Stimulated activated CD4-positive, alpha-beta T cell treated with anti-CD3 and anti-CD28 coated beads, Interleukin-1b, Interleukin-23, amount 100 ng/mL, for 4 hours (primary cell): ENCODE data around the gene UBE2I.

Experiments
- DNase-seq, 2 donors: peaks; one replicate each; pipeline ENCODE4 v3.0.0-alpha.2; 2020; ENCODE audit warnings: low read depth in 2 of 2

UBE2I gene

DNA sequence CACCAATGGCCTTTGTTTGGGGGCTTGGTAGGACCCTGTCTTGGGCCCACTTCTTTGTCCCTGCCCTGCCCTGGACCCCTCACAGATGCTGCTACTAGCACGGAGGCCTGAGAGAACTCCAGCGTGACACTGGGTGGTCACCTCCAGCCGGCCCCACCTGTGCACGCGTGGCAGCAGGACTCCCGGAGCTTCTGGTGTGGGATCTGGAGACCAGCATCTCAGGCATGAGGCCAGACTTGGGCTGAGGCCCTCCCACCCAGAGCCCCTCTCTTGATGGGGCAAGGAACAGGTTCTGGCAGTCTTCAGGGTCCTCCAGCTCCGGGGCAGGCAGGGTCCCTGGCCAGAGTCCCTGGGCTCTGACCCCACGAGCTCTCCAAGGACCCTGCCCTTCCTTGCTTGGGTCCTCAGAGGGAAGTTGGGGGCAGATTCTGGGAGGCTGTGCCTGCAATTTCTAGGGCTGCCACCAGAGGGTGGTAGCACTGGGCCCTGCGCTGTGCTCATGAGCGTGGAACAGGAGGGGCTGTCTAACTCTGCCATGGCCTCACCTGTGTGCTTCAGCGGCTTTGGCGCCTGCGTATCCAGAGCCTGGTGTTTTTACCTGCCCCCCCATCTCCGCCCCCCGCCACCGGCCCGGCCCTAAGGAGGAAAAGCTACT lies 21.0 kb downstream of the UBE2I start:
- DNase-seq = no peak

- DNase-seq = no peak
Observed at GRCh38 chr16:1330931-1331711, 21.7 kb downstream of the UBE2I start.

GRCh38 chr16:1331712-1332617 lies 22.5 kb downstream of the UBE2I start:
- DNase-seq = no peak

GRCh38 chr16:1332618-1333148 lies 23.2 kb downstream of the UBE2I start:
- no peak for DNase-seq

- peak in 1 of 2 donors; percentile 40 for DNase-seq
Observed at GRCh38 chr16:1333149-1333812, 23.8 kb downstream of the UBE2I start, which contains the start of gene BAIAP3. Gene BAIAP3 (plus strand): TSS chr16:1333645. CDS start chr16:1338550, 4,905 bp downstream.

- no peak for DNase-seq
Observed at GRCh38 chr16:1333854-1334700, 24.6 kb downstream of the UBE2I start.

GRCh38 chr16:1334739-1335138 lies 25.3 kb downstream of the UBE2I start:
- DNase-seq = no peak

DNA sequence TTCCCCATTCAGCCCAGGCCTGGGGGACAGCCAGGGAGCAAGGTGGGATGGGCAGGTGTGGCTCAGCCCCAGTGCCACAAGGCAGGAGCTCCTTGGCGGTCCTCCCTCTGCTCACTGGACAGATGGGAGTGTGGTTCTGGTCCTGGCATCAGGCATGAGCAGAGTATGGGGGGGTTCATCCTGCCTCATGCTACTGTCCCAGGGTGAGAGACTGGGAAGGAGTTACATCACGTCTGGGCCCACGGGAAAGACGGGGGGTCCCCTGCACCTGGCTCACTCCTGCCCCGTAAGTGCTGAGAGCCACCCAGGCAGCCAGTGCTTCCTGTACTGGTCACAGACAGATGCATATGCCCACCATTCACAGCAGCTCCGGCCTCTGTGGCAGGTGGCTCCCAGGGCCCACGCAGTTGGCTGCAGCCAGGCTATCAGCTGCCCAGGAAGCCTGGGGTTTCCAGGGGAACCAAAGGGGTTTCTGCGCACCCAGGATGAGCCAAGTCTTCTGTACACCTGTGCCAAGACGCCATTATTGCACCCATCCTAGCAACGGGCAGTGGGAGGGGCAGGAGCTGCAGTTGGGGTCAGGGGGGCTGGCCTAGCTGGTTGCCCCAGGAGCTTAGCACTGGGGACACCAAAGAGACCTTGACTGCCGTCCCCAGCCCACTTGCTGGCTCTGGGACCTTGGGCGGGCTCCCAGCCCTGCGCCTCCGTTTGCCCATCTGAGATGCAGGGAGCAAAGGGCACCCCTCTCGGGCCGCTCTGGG lies 26.0 kb downstream of the UBE2I start:
- DNase-seq = no peak

- no peak for DNase-seq
Observed at GRCh38 chr16:1335996-1336395, 26.6 kb downstream of the UBE2I start.

- DNase-seq = no peak
Observed at GRCh38 chr16:1336619-1337018, 27.2 kb downstream of the UBE2I start.

DNA sequence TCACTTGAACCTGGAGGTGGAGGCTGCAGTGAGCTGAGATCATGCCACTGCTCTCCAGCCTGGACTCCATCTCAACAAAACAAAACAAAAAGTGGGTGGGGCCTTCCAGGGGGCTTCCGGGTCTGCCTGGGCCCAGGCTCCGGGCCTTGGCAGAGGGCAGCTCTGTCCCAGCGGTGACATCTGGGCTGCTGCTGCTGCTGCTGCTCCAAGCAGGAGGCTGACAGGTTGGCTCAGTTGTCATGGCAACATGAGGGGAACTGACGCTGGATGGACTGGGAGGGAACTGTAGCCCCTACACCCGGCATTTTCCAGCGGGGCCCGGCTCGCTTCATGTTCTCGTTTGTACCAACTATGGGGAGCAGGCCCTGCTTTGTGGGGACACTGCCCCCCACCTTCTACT lies 28.1 kb downstream of the UBE2I start:
- DNase-seq = no peak

GRCh38 chr16:1338119-1338730 lies 28.8 kb downstream of the UBE2I start:
- DNase-seq = peak in 1 of 2 donors; percentile 16

DNA sequence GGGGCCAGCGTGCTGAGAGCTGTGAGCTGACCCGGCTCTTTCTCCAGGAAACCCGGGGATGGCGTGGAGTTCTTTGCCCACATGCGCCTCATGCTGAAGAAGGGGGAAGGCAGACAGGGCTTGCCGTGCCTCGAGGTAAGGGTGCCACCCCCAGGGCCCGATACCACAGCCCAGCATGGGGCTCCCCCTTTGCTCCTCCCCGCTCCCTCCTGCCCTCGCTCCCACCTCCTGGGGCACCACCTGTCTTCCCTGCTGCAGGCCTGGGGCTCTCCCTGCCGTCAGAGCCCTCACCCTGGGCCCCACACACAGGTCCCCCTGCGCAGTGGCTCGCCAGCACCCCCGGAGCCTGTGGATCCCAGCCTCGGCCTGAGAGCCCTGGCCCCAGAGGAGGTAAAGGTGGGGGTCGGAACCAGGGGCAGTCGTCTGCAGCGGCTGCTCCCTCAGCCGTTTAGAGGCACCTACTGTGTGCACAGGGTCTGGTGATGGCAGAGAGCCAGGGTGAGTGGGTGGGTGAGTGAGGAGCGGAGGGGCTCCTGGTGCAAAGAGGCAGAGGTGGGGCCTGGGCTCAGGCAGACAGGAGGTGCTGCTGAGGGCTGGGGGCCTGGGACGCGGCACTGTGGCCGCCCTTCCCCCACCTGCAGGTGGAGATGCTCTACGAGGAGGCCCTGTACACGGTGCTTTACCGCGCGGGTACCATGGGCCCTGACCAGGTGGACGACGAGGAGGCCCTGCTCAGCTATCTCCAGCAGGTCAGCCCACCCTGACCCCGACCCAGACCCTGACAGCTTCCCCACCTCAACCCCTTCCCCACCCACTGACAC lies 29.6 kb downstream of the UBE2I start:
- no peak for DNase-seq

DNA sequence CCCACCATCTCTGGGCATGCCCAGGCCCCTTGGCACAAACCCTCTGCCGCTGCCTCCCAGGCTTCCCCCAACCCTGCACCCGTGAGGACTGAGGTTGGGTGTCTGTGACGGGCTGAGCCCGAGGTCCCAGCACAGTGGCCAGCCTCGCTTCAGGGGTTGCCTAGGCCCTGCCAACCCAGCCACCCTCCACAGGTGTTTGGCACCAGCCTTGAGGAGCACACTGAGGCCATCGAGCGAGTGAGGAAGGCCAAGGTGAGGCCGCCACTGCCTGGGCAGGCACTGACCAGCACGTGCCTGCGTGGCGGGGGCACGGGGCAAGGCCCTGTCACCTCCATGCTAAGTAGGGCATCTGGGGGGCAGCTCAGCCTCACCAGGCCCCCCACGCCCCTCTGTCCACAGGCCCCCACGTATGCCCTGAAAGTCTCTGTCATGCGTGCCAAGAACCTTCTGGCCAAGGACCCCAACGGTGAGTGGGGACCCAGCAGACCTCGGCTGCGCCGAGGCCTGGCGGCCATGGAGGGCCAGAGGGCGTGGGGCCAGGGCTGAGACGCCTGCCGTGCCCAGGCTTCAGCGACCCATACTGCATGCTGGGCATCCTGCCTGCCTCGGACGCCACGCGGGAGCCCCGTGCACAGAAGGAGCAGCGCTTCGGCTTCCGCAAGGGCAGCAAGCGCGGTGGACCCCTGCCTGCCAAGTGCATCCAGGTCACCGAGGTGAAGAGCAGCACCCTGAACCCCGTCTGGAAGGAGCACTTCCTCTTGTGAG lies 31.5 kb downstream of the UBE2I start:
- no peak for DNase-seq

- DNase-seq = no peak
Observed at GRCh38 chr16:1341495-1342420, 32.3 kb downstream of the UBE2I start.
